ENCODE data around the gene METTL2A.
"Not testable (repeated sequence)": the region's sequence is repeated elsewhere in the genome, so short reads cannot be mapped to it uniquely, and the experiment has no call there.

The METTL2A gene

GRCh38 chr17:62470666-62471379, 47.1 kb downstream of the METTL2A start:
- peak; percentile 8 to 33 (median 18) for DNase-seq (ENCODE audit: low read depth in 2 of 3, low spot score in 2 of 3)

- DNase-seq (ENCODE audit: low read depth in 2 of 3, low spot score in 2 of 3): not testable (repeated sequence)
These were observed 47.7 kb downstream of the METTL2A start for GRCh38 chr17:62471380-62471880.

- DNase-seq (ENCODE audit: low read depth in 2 of 3, low spot score in 2 of 3): not testable (repeated sequence)
These were observed 49.6 kb downstream of the METTL2A start for GRCh38 chr17:62473030-62473982.

GRCh38 chr17:62477111-62477510, 53.4 kb downstream of the METTL2A start:
- DNase-seq (ENCODE audit: low read depth in 2 of 3, low spot score in 2 of 3): not testable (repeated sequence)

- peak; percentile 6 to 26 (median 9) for DNase-seq (ENCODE audit: low read depth in 2 of 3, low spot score in 2 of 3)
These were observed 54.2 kb downstream of the METTL2A start for GRCh38 chr17:62477718-62478408.

- DNase-seq (ENCODE audit: low read depth in 2 of 3, low spot score in 2 of 3): peak in 2 of 3 experiments; percentile 33 to 68
These were observed 54.8 kb downstream of the METTL2A start, which contains the start of gene TLK2 for GRCh38 chr17:62478424-62478879. TSS of gene TLK2 (plus strand) at chr17:62478825. CDS start at chr17:62481126, 2,301 bp downstream.

- DNase-seq (ENCODE audit: low read depth in 2 of 3, low spot score in 2 of 3): peak in 2 of 3 experiments; percentile 23 to 50
These were observed 55.4 kb downstream of the METTL2A start for GRCh38 chr17:62478880-62479638.

- peak in 2 of 3 experiments; percentile 2 to 10 for DNase-seq (ENCODE audit: low read depth in 2 of 3, low spot score in 2 of 3)
These were observed 56.1 kb downstream of the METTL2A start for GRCh38 chr17:62479639-62480258.

- not testable (repeated sequence) for DNase-seq (ENCODE audit: low read depth in 2 of 3, low spot score in 2 of 3)
These were observed 58.9 kb downstream of the METTL2A start for GRCh38 chr17:62482553-62482952.

- DNase-seq (ENCODE audit: low read depth in 2 of 3, low spot score in 2 of 3): not testable (repeated sequence)
These were observed 67.3 kb downstream of the METTL2A start for GRCh38 chr17:62490990-62491389.

- DNase-seq (ENCODE audit: low read depth in 2 of 3, low spot score in 2 of 3): not testable (repeated sequence)
These were observed 69.5 kb downstream of the METTL2A start for GRCh38 chr17:62493049-62493655.

GRCh38 chr17:62494073-62494472, 70.4 kb downstream of the METTL2A start:
- not testable (repeated sequence) for DNase-seq (ENCODE audit: low read depth in 2 of 3, low spot score in 2 of 3)

- DNase-seq (ENCODE audit: low read depth in 2 of 3, low spot score in 2 of 3): not testable (repeated sequence)
These were observed 72.6 kb downstream of the METTL2A start for GRCh38 chr17:62496344-62496743.

GRCh38 chr17:62498796-62499195, 75.1 kb downstream of the METTL2A start:
- DNase-seq (ENCODE audit: low read depth in 2 of 3, low spot score in 2 of 3): not testable (repeated sequence)

Data from activated CD8-positive, alpha-beta memory T cell treated with anti-CD3 and anti-CD28 coated beads for 48 hours (primary cell).